Tibial nerve (tissue), 4 donors: Measurements from ENCODE around the gene NDST1. TPM values are rescaled to one million over a fixed set of nuclear protein-coding genes. Genes with fewer than 3 reads are reported as not detected.

Source experiments
- DNase-seq, 2 donors: peaks; one replicate each; pipeline ENCODE4 v3.0.0-alpha.2; 2019; ENCODE audit warnings: low spot score in 2 of 2
- H3K27ac ChIP-seq, 4 donors: fragments of 200-600 bp; sonication (generic) in 3 of 4; one replicate each; pipeline ENCODE4 v1.5.1; 2017 to 2019; ENCODE audit warnings: mild to moderate bottlenecking in 1 of 4
- H3K27me3 ChIP-seq, 2 donors: fragments of 200-600 bp; sonication (generic) in 1 of 2; one replicate each; pipeline versions ENCODE4 v1.5.1 to v1.6.0; 2017 to 2019
- H3K36me3 ChIP-seq, 3 donors: fragments of 200-600 bp; sonication (generic); one replicate each; pipeline ENCODE4 v1.5.1; 2018 to 2019
- H3K4me1 ChIP-seq, 4 donors: fragments of 200-600 bp; sonication (generic) in 3 of 4; one replicate each; pipeline ENCODE4 v1.5.1; 2017 to 2019
- H3K4me3 ChIP-seq, 4 donors: fragments of 200-600 bp; sonication (generic) in 3 of 4; one replicate each; pipeline ENCODE4 v1.5.1; 2017 to 2019; ENCODE audit warnings: mild to moderate bottlenecking in 1 of 4, moderate library complexity in 1 of 4
- H3K9me3 ChIP-seq, 4 donors: fragments of 200-600 bp; sonication (generic) in 3 of 4; one replicate each; pipeline ENCODE4 v1.5.1; 2017 to 2019
- CTCF ChIP-seq, 5 experiments: fragments of 200-600 bp in 3 of 5; fragments of 450-650 bp in 2 of 5; sonication (generic) in 3 of 5; IDR thresholded peaks; one replicate each; pipeline ENCODE4 v1.5.1; 2016 to 2019; ENCODE audit warnings: antibody characterized with exemption in 5 of 5, mild to moderate bottlenecking in 3 of 5, moderate library complexity in 2 of 5
- EP300 ChIP-seq, 2 donors: sonication (generic); formaldehyde crosslinking; IDR thresholded peaks; one replicate each; pipeline ENCODE4 v1.6.1; 2017; ENCODE audit warnings: antibody characterized with exemption in 2 of 2, mild to moderate bottlenecking in 1 of 2
- POLR2A ChIP-seq, 2 donors: fragments of 450-650 bp; IDR thresholded peaks; one replicate each; pipeline ENCODE4 v1.6.1; 2017; ENCODE audit warnings: antibody characterized with exemption in 2 of 2, mild to moderate bottlenecking in 2 of 2, moderate library complexity in 2 of 2
- WGBS, 2 donors: methylation state at CpG; one replicate each; pipeline ENCODE4 v1.1.5; 2018; 5-methylcytosine and 5-hydroxymethylcytosine counted together
- total RNA-seq, 4 donors: library from RNA; depleted of rRNA; stranded (reverse); fragments of >200 nt; gene quantifications; one replicate each; pipeline ENCODE4 v1.1.0, GENCODE V29; 2016

NDST1 gene
- total RNA-seq, 4 donors from 2014 or later: 53.2 to 137 (median 104) TPM

GRCh38 chr5:150584556-150585335 lies 76.8 kb downstream of the NDST1 start:
- TF ChIP-seq EP300 (IDR thresholded peaks at IDR 0.05) (no peak), CTCF (IDR thresholded peaks at IDR 0.05) (no peak), POLR2A (IDR thresholded peaks at IDR 0.05) (no peak)
- no peak for DNase-seq
- Histone ChIP-seq H3K27ac (no peak overlapping the region), H3K27me3 (no peaks in the 10 kb centered on the region), H3K9me3 (no peaks in the 10 kb centered on the region), H3K4me1 (peaks cover 0 to 13% (median 6%) of the 10 kb centered on the region in 4 donors), H3K36me3 (no peaks in the 10 kb centered on the region), H3K4me3 (no peak overlapping the region)
- WGBS, 2 donors: 92% methylated on average over 12 of the region's 12 CpGs

- DNase-seq: no peak
- no peaks in the 10 kb centered on the region for H3K27me3 ChIP-seq
- no peaks in the 10 kb centered on the region for H3K36me3 ChIP-seq
- H3K4me1 ChIP-seq: peaks cover 0 to 24% (median 16%) of the 10 kb centered on the region in 4 donors
- WGBS, 2 donors: 86 to 87% methylated on average over 9 of the region's 9 CpGs
- H3K9me3 ChIP-seq: no peaks in the 10 kb centered on the region
- TF ChIP-seq EP300 (IDR thresholded peaks at IDR 0.05) (no peak), CTCF (IDR thresholded peaks at IDR 0.05) (no peak), POLR2A (IDR thresholded peaks at IDR 0.05) (no peak)
- H3K4me3 ChIP-seq: peak overlapping the region in 1 of 4 donors; percentile 29
- peak overlapping the region in 1 of 4 donors; percentile 23 for H3K27ac ChIP-seq
Observed at GRCh38 chr5:150585781-150586341, 77.9 kb downstream of the NDST1 start.

- no peaks in the 10 kb centered on the region for H3K27me3 ChIP-seq
- H3K27ac ChIP-seq: no peak overlapping the region
- no peaks in the 10 kb centered on the region for H3K9me3 ChIP-seq
- no peaks in the 10 kb centered on the region for H3K36me3 ChIP-seq
- H3K4me3 ChIP-seq: no peak overlapping the region
- peaks cover 0 to 31% (median 19%) of the 10 kb centered on the region in 4 donors for H3K4me1 ChIP-seq
- TF ChIP-seq CTCF (IDR thresholded peaks at IDR 0.05): no peak
- TF ChIP-seq EP300 (IDR thresholded peaks at IDR 0.05): no peak
- no peak for TF ChIP-seq POLR2A (IDR thresholded peaks at IDR 0.05)
- no peak for DNase-seq
Observed at GRCh38 chr5:150587016-150587415, 79.1 kb downstream of the NDST1 start.

GRCh38 chr5:150587856-150588595 lies 80.1 kb downstream of the NDST1 start:
- no peak overlapping the region for H3K4me3 ChIP-seq
- H3K27me3 ChIP-seq: no peaks in the 10 kb centered on the region
- no peaks in the 10 kb centered on the region for H3K9me3 ChIP-seq
- H3K36me3 ChIP-seq: no peaks in the 10 kb centered on the region
- no peak overlapping the region for H3K27ac ChIP-seq
- peaks cover 0 to 30% (median 17%) of the 10 kb centered on the region in 4 donors for H3K4me1 ChIP-seq
- TF ChIP-seq CTCF (IDR thresholded peaks at IDR 0.05) (no peak), EP300 (IDR thresholded peaks at IDR 0.05) (no peak), POLR2A (IDR thresholded peaks at IDR 0.05) (no peak)
- DNase-seq: no peak
- 33 to 38% methylated on average over 6 of the region's 6 CpGs for WGBS, 2 donors

- no peaks in the 10 kb centered on the region for H3K36me3 ChIP-seq
- no peak overlapping the region for H3K4me3 ChIP-seq
- no peaks in the 10 kb centered on the region for H3K27me3 ChIP-seq
- 94 to 97% methylated on average over 1 of the region's 1 CpG for WGBS, 2 donors
- no peak overlapping the region for H3K27ac ChIP-seq
- no peak for DNase-seq
- TF ChIP-seq POLR2A (IDR thresholded peaks at IDR 0.05) (no peak), EP300 (IDR thresholded peaks at IDR 0.05) (no peak), CTCF (IDR thresholded peaks at IDR 0.05) (no peak)
- peaks cover 0 to 35% (median 22%) of the 10 kb centered on the region in 4 donors for H3K4me1 ChIP-seq
- no peaks in the 10 kb centered on the region for H3K9me3 ChIP-seq
Observed at GRCh38 chr5:150588596-150588890, 80.6 kb downstream of the NDST1 start.
